Central memory CD8-positive, alpha-beta T cell (primary cell): ENCODE measurements around the gene DDR2.

Experiments used
- ATAC-seq: fragments of 150-1000 bp; cut with Tn5 transposase; replicated peaks from 2 replicates; pipeline ENCODE4 v1.10.0; 2022; ENCODE audit warnings: mild to moderate bottlenecking, moderate FRiP score, moderate number of reproducible peaks; ENCODE audit not compliant: poor library complexity, severe bottlenecking; ENCODE audit errors: extremely low read depth
- DNase-seq, 2 donors: peaks; one replicate each; pipeline ENCODE4 v3.0.0; 2021; ENCODE audit warnings: low spot score in 2 of 2
- H3K27ac Mint-ChIP-seq: one replicate; pipeline ENCODE4 v1.8.0; 2022; ENCODE audit warnings: low read depth, mild to moderate bottlenecking, moderate library complexity, mixed read lengths
- H3K27me3 Mint-ChIP-seq: one replicate; pipeline ENCODE4 v1.8.0; 2022; ENCODE audit warnings: mixed read lengths
- H3K36me3 Mint-ChIP-seq: one replicate; pipeline ENCODE4 v1.8.0; 2022; ENCODE audit warnings: mild to moderate bottlenecking, moderate library complexity, mixed read lengths; ENCODE audit not compliant: insufficient read depth
- H3K4me1 Mint-ChIP-seq: one replicate; pipeline ENCODE4 v1.8.0; 2022; ENCODE audit warnings: mixed read lengths
- H3K4me3 Mint-ChIP-seq: one replicate; pipeline ENCODE4 v1.8.0; 2022; ENCODE audit warnings: mild to moderate bottlenecking, moderate library complexity, mixed read lengths
- H3K9me3 Mint-ChIP-seq: one replicate; pipeline ENCODE4 v1.8.0; 2022; ENCODE audit warnings: mixed read lengths

Gene DDR2

DNA sequence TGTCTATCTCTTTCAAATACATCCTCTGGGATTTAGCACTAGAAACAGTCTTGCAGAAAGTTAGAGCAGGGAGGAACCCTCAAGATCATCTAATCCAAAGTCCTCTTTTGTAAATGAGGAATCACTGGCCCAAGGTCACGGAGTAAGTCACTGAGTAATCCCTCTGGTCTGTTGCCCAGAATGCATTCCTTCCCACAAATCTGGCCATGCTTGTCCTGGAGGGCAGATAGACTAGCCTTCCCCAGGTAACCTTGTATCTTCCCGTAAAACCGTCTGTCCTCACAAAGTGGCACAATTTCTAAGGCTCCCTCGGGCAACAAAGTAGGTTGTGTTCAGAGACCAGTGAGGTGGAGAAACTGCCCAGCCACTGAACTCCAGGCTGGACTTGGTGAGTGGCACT lies 46.2 kb downstream of the DDR2 start:
- H3K27ac Mint-ChIP-seq = no peak overlapping the region

DNA sequence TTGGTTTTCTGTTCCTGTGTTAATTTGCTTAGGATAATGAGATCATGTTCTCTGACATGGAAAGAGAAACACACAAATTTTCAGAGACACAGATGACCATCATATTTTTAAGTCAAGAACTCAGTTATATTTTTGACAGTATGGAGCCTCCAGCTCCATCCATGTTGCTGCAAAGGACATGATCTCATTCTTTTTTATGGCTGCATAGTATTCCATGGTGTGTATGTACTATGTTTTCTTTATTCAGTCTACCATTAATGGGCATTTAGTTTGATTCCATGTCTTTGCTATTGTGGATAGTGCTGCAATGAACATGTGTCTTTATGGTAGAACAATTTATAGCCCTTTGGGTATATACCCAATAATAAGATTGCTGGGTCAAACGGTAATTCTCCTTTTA lies 47.0 kb downstream of the DDR2 start:
- Mint-ChIP-seq H3K4me3 (no peak overlapping the region), H3K27ac (no peak overlapping the region), H3K4me1 (no peaks in the 10 kb centered on the region), H3K9me3 (no peaks in the 10 kb centered on the region), H3K27me3 (no peaks in the 10 kb centered on the region), H3K36me3 (no peaks in the 10 kb centered on the region)
- no peak for DNase-seq
- no peak for ATAC-seq

More for the DNA sequence above, 46.2 kb downstream of the DDR2 start:
- Mint-ChIP-seq H3K4me1 (no peaks in the 10 kb centered on the region), H3K36me3 (peaks cover 2% of the 10 kb centered on the region), H3K27me3 (no peaks in the 10 kb centered on the region), H3K4me3 (no peak overlapping the region), H3K9me3 (no peaks in the 10 kb centered on the region)
- ATAC-seq = no peak
- DNase-seq = no peak

- H3K9me3 Mint-ChIP-seq = no peaks in the 10 kb centered on the region
- no peaks in the 10 kb centered on the region for H3K4me1 Mint-ChIP-seq
- H3K27ac Mint-ChIP-seq = no peak overlapping the region
- no peaks in the 10 kb centered on the region for H3K36me3 Mint-ChIP-seq
- DNase-seq (no peak), ATAC-seq (no peak)
- no peak overlapping the region for H3K4me3 Mint-ChIP-seq
- H3K27me3 Mint-ChIP-seq = no peaks in the 10 kb centered on the region
Measured at GRCh38 chr1:162680419-162681121, 48.3 kb downstream of the DDR2 start.

- no peak overlapping the region for H3K27ac Mint-ChIP-seq
- no peaks in the 10 kb centered on the region for H3K36me3 Mint-ChIP-seq
- no peak for DNase-seq
- H3K4me1 Mint-ChIP-seq = no peaks in the 10 kb centered on the region
- ATAC-seq = no peak
- H3K9me3 Mint-ChIP-seq = no peaks in the 10 kb centered on the region
- H3K4me3 Mint-ChIP-seq = no peak overlapping the region
- H3K27me3 Mint-ChIP-seq = no peaks in the 10 kb centered on the region
Measured at GRCh38 chr1:162681122-162681436, 48.8 kb downstream of the DDR2 start.

- Mint-ChIP-seq H3K27ac (no peak overlapping the region), H3K36me3 (no peaks in the 10 kb centered on the region), H3K4me1 (no peaks in the 10 kb centered on the region), H3K27me3 (peaks cover 3% of the 10 kb centered on the region), H3K4me3 (no peak overlapping the region), H3K9me3 (no peaks in the 10 kb centered on the region)
- no peak for ATAC-seq
- no peak for DNase-seq
Measured at GRCh38 chr1:162682013-162682419, 49.8 kb downstream of the DDR2 start.

- Mint-ChIP-seq H3K9me3 (no peaks in the 10 kb centered on the region), H3K4me1 (no peaks in the 10 kb centered on the region), H3K27ac (no peak overlapping the region), H3K36me3 (no peaks in the 10 kb centered on the region), H3K4me3 (no peak overlapping the region), H3K27me3 (peaks cover 20% of the 10 kb centered on the region)
- DNase-seq (no peak), ATAC-seq (no peak)
Measured at GRCh38 chr1:162687870-162688269, 55.6 kb downstream of the DDR2 start.

GRCh38 chr1:162688521-162688920 lies 56.3 kb downstream of the DDR2 start:
- Mint-ChIP-seq H3K4me3 (no peak overlapping the region), H3K9me3 (no peaks in the 10 kb centered on the region), H3K27me3 (peaks cover 20% of the 10 kb centered on the region), H3K36me3 (no peaks in the 10 kb centered on the region), H3K4me1 (no peaks in the 10 kb centered on the region), H3K27ac (no peak overlapping the region)
- no peak for ATAC-seq
- no peak for DNase-seq

DNA sequence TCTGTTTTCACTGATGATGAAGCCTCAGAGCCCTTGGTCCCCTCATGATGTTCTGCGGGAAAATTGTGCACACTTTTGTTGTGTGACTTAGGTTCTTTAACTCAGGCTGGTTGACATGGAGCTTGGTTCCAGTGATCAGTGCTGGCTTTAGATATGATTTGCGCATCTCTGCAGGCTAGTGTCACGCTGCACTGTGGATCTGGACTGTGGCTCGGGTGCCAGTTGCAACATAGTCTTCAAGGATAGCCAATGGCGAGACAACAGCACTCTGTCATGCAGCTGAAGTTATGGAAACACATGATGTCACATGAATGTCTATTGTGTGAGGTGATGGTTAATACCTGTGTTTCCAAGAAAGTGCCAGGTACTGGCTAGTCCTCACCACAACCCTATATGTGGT lies 56.7 kb downstream of the DDR2 start:
- no peaks in the 10 kb centered on the region for H3K36me3 Mint-ChIP-seq

DNA sequence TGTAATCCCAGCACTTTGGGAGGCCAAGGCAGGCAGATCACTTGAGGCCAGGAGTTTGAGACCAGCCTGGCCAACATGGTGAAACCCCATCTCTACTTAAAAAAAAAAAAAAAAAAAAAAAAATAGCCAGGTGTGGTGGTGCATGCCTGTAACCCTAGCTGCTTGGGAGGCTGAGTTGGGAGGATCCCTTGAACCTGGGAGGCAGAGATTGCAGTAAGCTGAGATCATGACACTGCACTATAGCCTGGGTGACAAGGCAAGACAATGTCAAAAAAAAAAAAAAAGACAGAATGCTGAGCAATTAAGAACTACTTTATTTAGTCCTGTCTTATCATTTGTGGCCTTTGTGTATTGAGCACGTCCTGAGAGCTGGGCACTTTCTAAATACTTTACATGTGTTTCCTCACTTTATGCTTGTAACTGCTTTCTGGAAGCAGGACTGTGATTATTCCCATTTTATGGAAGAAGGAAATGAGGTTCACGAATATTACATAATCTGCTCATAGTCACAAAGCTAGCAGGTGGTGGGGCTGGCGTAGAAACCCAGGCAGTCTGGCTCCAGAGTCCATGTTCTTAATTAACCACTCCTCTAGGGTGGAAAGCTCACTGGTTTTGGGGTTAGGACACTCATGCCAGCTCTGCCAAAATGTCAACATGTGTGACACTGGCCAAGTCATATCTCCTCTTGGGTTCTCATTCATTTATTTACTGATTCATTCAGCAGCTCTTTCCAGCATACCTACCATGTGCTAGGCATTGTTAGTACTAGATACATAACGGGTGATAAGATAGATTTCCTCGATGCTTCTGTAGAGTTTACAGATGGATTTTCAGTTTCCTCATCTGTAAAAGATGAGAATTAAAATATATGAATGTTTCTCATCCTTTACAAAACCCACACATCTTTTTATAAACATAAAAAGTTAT lies 57.7 kb downstream of the DDR2 start:
- Mint-ChIP-seq H3K27me3 (peaks cover 20% of the 10 kb centered on the region), H3K36me3 (no peaks in the 10 kb centered on the region), H3K4me3 (no peak overlapping the region), H3K27ac (no peak overlapping the region), H3K4me1 (no peaks in the 10 kb centered on the region), H3K9me3 (no peaks in the 10 kb centered on the region)
- no peak for DNase-seq
- no peak for ATAC-seq

More for the DNA sequence above, 56.7 kb downstream of the DDR2 start:
- no peak overlapping the region for H3K4me3 Mint-ChIP-seq
- no peaks in the 10 kb centered on the region for H3K9me3 Mint-ChIP-seq
- peaks cover 20% of the 10 kb centered on the region for H3K27me3 Mint-ChIP-seq
- H3K4me1 Mint-ChIP-seq = no peaks in the 10 kb centered on the region
- DNase-seq (no peak), ATAC-seq (no peak)
- H3K27ac Mint-ChIP-seq = no peak overlapping the region

GRCh38 chr1:162690672-162691434 lies 58.6 kb downstream of the DDR2 start:
- no peak for ATAC-seq
- H3K4me3 Mint-ChIP-seq = no peak overlapping the region

GRCh38 chr1:162691999-162692575 lies 59.8 kb downstream of the DDR2 start:
- ATAC-seq = no peak
- Mint-ChIP-seq H3K4me1 (no peaks in the 10 kb centered on the region), H3K4me3 (no peak overlapping the region), H3K27ac (no peak overlapping the region), H3K9me3 (no peaks in the 10 kb centered on the region), H3K27me3 (peaks cover 25% of the 10 kb centered on the region), H3K36me3 (no peaks in the 10 kb centered on the region)
- DNase-seq = no peak

More at GRCh38 chr1:162690672-162691434, 58.6 kb downstream of the DDR2 start:
- Mint-ChIP-seq H3K4me1 (no peaks in the 10 kb centered on the region), H3K36me3 (no peaks in the 10 kb centered on the region), H3K27ac (no peak overlapping the region), H3K9me3 (no peaks in the 10 kb centered on the region), H3K27me3 (peaks cover 20% of the 10 kb centered on the region)
- no peak for DNase-seq

DNA sequence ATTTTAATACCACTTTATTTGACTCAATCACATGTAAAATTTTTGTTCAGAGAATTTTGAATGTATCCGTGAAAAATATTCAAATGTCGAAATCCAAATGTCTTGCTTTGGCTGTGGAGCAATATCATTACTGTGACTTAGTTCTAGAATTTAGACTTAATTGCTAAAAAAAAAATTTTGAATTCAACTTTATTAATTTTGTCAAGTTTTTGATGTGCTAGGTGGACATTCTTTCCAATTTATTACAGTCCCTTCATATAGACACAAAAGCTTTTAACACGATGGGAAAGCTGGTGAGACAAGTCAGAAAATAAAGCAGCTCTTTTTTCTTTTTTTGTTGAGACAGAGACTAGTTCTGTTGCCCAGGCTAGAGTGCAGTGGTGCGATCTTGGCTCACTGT lies 62.6 kb downstream of the DDR2 start:
- Mint-ChIP-seq H3K4me1 (no peaks in the 10 kb centered on the region), H3K4me3 (no peak overlapping the region), H3K27me3 (peaks cover 9% of the 10 kb centered on the region), H3K9me3 (no peaks in the 10 kb centered on the region), H3K27ac (no peak overlapping the region), H3K36me3 (no peaks in the 10 kb centered on the region)
- DNase-seq = no peak
- ATAC-seq = no peak
